ENCODE measurements around the gene SHTN1.

SHTN1 gene

GRCh38 chr10:116984202-116984990 is 20.6 kb downstream of the SHTN1 start:
- DNase-seq, result no peak

DNA sequence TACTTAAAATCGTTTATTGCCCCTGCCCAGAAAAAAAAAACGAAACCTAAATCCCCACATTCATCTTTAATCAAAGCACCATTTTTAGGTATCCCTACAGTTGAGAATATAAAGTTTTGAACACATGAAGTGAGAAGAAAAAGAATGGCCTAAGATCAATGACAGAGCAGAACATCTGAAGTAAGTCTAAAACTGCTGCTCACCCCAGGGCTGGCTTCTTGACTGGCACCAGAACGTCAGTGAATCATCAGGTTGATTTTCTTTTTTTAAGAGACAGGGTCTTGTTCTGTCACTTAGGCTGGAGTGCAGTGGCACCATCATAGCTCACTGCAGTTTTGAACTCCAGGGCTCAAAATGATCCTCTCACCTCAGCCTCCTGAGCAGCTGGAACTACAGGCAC is 24.9 kb downstream of the SHTN1 start:
- no peak for DNase-seq

DNA sequence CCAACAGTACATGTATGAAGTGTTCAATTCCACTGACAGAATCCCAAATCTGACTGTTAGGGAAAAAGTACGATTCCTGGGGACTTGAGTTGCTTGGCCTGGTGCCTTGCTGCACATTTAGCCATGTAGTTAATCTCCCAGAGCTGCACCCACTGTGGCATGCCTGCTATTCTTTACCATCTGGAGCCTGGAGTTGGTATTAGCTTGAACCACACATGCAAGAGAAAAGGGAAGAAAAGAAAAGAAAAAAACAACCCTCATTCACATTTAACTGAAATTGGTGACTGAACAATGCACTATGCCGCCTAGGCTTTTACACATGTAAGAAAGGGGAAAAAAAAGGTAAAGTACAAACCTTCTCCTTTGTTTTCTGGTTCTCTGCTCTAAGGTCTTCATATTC is 26.1 kb downstream of the SHTN1 start:
- DNase-seq, result no peak

DNA sequence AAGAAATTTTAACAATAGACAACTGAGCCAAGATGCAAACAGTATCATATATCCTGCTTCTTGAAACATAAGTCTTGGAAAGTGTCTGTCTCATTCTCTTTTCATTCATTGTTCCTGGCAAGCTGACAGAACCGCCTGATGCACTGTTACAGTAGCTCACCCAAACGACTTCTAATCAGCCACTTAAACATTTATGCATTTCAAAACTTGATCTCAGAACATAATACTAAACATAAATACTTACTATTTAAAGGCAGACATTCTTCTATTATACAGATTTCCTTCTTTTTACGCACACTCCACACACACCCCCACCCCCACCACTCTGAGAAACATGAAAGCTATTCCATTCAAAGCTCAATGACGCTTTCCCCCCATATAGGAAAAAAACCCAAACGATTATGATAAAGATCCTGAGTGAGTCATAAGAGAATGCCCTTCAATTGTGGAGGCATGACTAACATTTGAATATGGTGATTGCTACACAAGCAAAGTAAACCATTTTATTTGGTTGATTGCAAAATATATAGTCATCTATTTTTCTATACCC is 30.5 kb downstream of the SHTN1 start:
- no peak for DNase-seq

GRCh38 chr10:116973946-116974455 is 31.0 kb downstream of the SHTN1 start:
- no peak for DNase-seq

GRCh38 chr10:116973371-116973905 is 31.5 kb downstream of the SHTN1 start:
- no peak for DNase-seq

DNA sequence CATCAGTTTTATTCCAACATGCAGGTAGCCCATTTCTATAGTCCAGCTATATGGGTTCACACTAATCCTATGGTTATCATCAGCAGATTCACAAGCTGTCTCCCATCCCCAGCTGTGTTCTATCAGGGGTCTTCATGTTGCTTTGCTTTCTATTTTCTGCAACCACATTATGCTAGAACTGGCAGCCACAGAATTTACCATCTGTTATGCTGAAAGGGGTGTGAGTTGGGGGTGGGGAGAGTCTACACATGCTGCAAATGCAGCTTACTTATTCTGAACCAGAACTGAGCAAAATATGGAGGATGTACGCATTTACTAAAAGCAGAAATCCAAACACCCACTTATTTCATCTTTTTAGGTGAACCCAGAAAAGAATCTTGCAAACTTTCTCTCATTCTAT is 32.9 kb downstream of the SHTN1 start:
- no peak for DNase-seq

- DNase-seq, result no peak
These were observed 34.9 kb downstream of the SHTN1 start for GRCh38 chr10:116970050-116970449.

DNA sequence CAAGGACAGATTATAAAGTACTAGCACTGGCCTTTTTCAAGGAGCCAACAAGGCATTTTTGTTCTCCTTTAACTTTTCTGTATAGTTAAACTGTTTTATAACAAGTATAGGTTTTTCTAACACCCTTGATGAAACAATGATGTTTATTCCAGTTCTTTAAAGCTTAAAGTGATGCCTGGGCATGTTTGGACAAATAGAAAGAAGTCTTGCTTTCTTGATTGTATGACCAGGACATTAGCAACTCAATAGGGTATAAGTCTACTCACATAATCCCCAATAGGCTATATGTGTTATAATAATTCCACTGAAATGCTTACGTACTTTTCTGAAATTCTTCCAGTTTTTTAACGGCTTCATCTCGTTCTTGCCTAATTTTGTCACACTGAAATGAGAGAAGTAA is 36.7 kb downstream of the SHTN1 start:
- no peak for DNase-seq

- no peak for DNase-seq
These were observed 43.4 kb downstream of the SHTN1 start for GRCh38 chr10:116961406-116962251.

- DNase-seq, result no peak
These were observed 44.8 kb downstream of the SHTN1 start for GRCh38 chr10:116960066-116960776.

DNA sequence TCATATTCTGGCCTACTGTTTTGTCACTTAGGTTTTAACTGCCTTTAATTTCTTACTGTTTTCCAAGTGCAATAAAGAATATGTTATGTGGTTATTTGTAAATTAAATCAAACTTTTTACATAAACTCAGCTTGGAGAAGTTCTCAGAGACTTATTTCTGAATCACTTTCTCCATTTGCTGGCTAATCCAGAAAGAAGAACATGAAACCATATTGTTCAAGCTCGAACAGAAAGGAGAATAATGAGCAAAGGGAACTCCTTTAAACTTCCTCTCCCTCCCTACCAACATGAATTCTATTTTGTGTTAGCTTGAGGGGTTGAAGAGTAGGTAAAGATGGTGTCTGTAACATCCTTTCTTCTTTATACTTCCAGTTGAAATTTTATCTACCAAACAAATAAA is 52.3 kb downstream of the SHTN1 start:
- DNase-seq, result no peak

GRCh38 chr10:116948530-116948870 is 56.5 kb downstream of the SHTN1 start:
- DNase-seq, result no peak

- DNase-seq, result no peak
These were observed 57.0 kb downstream of the SHTN1 start for GRCh38 chr10:116947841-116948529.

- no peak for DNase-seq
These were observed 60.1 kb downstream of the SHTN1 start for GRCh38 chr10:116944911-116945310.

- DNase-seq, result no peak
These were observed 73.2 kb downstream of the SHTN1 start for GRCh38 chr10:116931806-116932205.

DNA sequence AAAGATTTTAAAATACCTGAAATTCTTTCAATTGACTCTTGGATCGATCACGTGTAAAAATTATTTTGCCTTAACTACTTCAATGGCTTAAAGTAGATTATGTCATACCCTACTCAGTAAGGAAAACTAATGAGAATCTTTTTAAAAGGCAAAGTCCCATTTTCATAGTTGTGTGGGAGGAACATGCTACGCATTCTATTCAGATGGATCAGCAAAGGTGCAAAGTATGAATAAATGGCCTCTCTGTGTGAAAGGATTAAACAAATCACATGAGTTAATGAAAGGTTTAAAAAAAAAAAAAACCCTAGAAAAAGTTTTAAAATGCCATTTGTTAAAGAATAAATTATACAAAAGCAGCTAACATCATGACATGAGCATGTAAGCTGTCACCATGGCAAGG is 78.6 kb downstream of the SHTN1 start:
- no peak for DNase-seq

GRCh38 chr10:116925056-116925455 is 79.9 kb downstream of the SHTN1 start:
- no peak for DNase-seq

DNA sequence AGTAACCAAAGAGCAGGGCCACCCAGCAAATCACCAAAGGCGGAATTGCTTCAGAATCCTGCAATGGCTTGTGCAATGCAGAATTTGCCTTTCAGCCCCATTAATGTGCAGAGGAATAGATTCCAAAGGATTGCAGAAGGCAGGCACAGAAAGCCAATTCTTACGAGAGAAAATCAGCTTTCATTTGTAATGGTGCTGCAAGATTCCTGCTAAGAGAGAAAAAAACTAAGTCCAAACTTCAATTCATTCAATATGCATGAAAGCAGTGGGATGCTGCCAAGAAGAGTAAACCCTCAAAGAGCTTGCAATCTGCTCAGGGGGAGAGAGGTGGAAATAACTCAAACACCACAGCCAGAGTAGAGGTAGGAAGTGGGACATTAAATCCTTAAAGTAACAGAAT is 85.3 kb downstream of the SHTN1 start:
- DNase-seq, result no peak

- no peak for DNase-seq
These were observed 85.8 kb downstream of the SHTN1 start for GRCh38 chr10:116919164-116919563.

DNA sequence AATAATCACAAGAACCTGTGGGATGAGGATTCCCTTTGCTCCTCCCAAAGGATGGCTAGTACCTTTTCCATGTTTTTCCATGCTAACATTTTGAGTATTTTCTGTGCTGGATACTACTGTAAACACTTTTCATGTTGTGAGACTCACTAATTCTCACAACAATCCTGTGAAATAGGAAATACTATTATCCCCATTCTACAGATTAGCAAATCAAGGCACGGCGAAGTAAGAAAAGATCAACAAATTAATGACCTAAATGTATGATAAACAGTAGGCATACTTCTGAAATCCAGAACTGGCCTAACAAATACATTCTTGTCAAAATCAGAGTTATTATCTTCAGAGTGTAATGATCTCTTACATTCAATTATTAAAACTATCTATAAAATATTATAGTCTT is 86.4 kb downstream of the SHTN1 start:
- DNase-seq, result no peak

DNA sequence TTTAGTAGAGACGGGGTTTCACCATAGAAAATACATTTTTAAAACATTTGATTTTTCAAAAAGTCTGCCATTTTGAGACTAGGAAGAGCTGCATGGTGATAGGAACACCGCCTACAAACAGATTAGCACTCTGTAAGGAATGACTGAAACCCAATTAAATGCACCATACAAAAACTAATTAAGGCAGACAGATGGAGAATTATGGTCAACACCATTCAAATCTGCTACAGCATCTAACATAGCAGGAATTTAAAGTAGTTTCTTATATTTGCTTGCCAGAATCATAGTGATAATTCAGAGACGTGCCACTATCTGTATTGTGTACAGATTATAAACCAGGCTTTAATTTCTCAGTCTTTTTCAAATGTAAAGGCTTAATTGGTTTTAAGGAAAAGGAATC is 87.5 kb downstream of the SHTN1 start:
- DNase-seq, result no peak
